ENCODE results near the gene RNF213.
"Not testable (repeated sequence)": the region's sequence is repeated elsewhere in the genome, so short reads cannot be mapped to it uniquely, and the experiment has no call there.

The RNF213 gene

GRCh38 chr17:80316431-80316830 is 55.8 kb downstream of the RNF213 start:
- ATAC-seq (peak; percentile 26), DNase-seq (no peak)
- peaks cover 60% of the 10 kb centered on the region for H3K36me3 Mint-ChIP-seq (ENCODE audit: low read depth)
- H3K4me1 Mint-ChIP-seq: peaks cover 8% of the 10 kb centered on the region
- H3K27ac Mint-ChIP-seq: peak overlapping the region; percentile 80
- H3K9me3 Mint-ChIP-seq: peaks cover 3% of the 10 kb centered on the region
- no peaks in the 10 kb centered on the region for H3K27me3 Mint-ChIP-seq
- H3K4me3 Mint-ChIP-seq: no peak overlapping the region

DNA sequence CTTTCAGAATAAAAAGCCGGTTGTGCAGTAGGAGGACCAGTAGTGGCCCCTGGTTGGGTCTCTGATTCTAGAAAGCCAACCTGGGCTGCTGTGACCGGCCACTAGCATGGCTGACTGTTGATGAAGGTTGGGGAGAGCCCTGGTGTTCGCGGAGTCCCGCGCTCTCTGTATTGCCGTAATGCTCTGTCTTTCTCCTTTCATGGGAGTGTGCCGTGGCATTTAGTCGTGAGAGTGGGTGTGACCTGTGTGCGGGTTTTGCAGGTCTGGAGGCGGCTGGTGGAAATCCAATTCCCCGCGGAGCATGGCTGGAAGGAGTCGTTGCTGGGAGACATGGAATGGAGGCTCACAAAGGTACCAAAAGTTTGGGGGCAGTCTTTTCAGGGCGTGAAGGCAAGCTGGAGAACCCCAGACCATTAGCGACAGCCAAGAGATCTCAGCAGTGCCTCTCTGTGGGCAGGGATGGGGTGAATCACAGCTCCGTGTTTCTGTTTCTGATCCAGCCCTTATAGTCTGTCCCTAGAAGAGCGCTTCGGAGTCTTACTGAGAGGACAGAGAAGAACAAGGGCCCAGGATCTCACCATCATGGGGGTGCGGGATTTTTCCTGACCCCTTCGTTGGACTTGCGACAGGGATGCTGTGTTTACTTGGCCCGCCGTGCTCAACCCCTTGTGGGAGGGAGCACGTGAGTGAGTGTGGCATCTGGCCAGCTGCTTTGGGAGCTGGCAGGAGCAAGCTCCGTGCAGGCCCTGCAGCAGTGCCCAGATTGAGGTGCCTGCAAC is 56.5 kb downstream of the RNF213 start:
- peaks cover 62% of the 10 kb centered on the region for H3K36me3 Mint-ChIP-seq (ENCODE audit: low read depth)

GRCh38 chr17:80317706-80317980 is 57.0 kb downstream of the RNF213 start:
- H3K27me3 Mint-ChIP-seq: no peaks in the 10 kb centered on the region
- H3K36me3 Mint-ChIP-seq (ENCODE audit: low read depth): peaks cover 67% of the 10 kb centered on the region
- no peak overlapping the region for H3K4me3 Mint-ChIP-seq
- DNase-seq (no peak), ATAC-seq (no peak)
- H3K4me1 Mint-ChIP-seq: peaks cover 8% of the 10 kb centered on the region
- H3K27ac Mint-ChIP-seq: no peak overlapping the region
- H3K9me3 Mint-ChIP-seq: peaks cover 5% of the 10 kb centered on the region

More for the DNA sequence above, 56.5 kb downstream of the RNF213 start:
- Mint-ChIP-seq H3K4me3 (no peak overlapping the region), H3K9me3 (peaks cover 5% of the 10 kb centered on the region), H3K27me3 (no peaks in the 10 kb centered on the region), H3K27ac (peak overlapping the region; percentile 80), H3K4me1 (peaks cover 8% of the 10 kb centered on the region)
- peak; percentile 25 for ATAC-seq
- DNase-seq: no peak

DNA sequence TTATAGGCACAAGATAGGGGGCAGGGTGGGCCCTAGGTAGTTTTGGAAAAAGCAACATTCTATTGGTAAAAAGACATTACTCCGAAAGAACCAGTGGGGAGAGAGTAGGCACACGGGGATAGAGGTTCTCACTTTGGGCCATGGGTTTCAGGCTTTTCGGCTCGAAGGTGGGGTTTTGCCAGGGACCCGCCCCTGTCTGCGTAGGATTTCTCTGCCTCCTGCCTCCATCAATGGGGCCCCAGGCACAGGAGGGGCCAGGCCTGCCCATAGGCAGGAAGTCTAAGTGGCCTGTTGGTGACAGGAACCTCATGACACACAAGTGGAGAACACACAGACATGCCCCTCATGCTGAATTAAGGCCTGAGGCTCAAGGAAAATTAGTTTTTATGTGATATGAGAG is 57.5 kb downstream of the RNF213 start:
- Mint-ChIP-seq H3K4me3 (no peak overlapping the region), H3K27ac (no peak overlapping the region), H3K36me3 (ENCODE audit: low read depth) (peaks cover 67% of the 10 kb centered on the region), H3K9me3 (peaks cover 5% of the 10 kb centered on the region), H3K27me3 (no peaks in the 10 kb centered on the region), H3K4me1 (peaks cover 8% of the 10 kb centered on the region)
- ATAC-seq: no peak
- DNase-seq: no peak

- Mint-ChIP-seq H3K27ac (peak overlapping the region; percentile 48), H3K4me3 (no peak overlapping the region)
Observed at GRCh38 chr17:80319262-80319998, 58.8 kb downstream of the RNF213 start.

DNA sequence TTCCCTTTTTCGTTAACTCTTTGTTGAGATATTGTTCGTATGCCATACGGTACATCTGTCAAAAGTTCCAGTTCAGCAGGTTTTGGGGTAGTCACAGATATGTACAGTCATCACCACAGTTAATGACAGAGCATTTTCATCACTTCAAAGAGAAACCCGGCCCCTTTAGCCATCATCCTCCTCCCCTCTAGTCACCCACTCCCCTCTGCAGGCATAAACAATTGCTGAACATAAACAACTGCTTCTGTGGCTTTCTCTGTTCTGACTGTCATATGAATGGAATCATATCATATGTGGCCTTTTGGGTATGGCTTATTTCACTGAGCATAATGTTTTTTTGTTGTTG is 59.3 kb downstream of the RNF213 start:
- ATAC-seq (no peak), DNase-seq (no peak)
- Mint-ChIP-seq H3K27ac (peak overlapping the region; percentile 48), H3K9me3 (peaks cover 5% of the 10 kb centered on the region), H3K4me1 (peaks cover 8% of the 10 kb centered on the region), H3K4me3 (no peak overlapping the region), H3K36me3 (ENCODE audit: low read depth) (peaks cover 79% of the 10 kb centered on the region), H3K27me3 (no peaks in the 10 kb centered on the region)

More at GRCh38 chr17:80319262-80319998, 58.8 kb downstream of the RNF213 start:
- no peak for ATAC-seq
- DNase-seq: no peak
- Mint-ChIP-seq H3K27me3 (no peaks in the 10 kb centered on the region), H3K4me1 (peaks cover 8% of the 10 kb centered on the region), H3K9me3 (peaks cover 5% of the 10 kb centered on the region), H3K36me3 (ENCODE audit: low read depth) (peaks cover 74% of the 10 kb centered on the region)

- Mint-ChIP-seq H3K36me3 (ENCODE audit: low read depth) (peaks cover 82% of the 10 kb centered on the region), H3K4me1 (peaks cover 8% of the 10 kb centered on the region), H3K27ac (no peak overlapping the region)
Observed at GRCh38 chr17:80320496-80320895, 59.8 kb downstream of the RNF213 start.

DNA sequence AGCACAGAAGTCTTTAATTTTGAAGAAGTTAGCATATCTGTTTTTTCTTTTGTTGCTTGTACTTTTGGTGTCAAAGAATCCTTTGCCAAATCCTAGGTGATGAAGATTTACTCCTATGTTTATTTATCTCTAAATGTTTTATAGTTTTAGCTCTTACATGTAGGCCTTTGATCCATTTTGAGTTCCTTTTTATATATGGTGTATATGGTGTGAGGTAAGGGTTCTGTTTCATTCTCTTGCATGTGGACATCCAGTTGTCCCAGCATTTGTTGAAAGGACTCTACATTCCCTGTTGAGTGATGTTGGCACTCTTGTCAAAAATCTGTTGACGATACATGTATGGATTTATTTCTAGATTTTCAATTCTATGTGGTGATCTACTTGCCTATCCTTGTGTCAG is 62.2 kb downstream of the RNF213 start:
- H3K9me3 Mint-ChIP-seq: peaks cover 5% of the 10 kb centered on the region
- DNase-seq: no peak
- no peaks in the 10 kb centered on the region for H3K4me1 Mint-ChIP-seq
- H3K4me3 Mint-ChIP-seq: no peak overlapping the region
- H3K36me3 Mint-ChIP-seq (ENCODE audit: low read depth): peaks cover 76% of the 10 kb centered on the region
- H3K27me3 Mint-ChIP-seq: no peaks in the 10 kb centered on the region
- ATAC-seq: no peak
- peak overlapping the region; percentile 28 for H3K27ac Mint-ChIP-seq

More at GRCh38 chr17:80320496-80320895, 59.8 kb downstream of the RNF213 start:
- DNase-seq (no peak), ATAC-seq (no peak)
- Mint-ChIP-seq H3K4me3 (no peak overlapping the region), H3K9me3 (peaks cover 5% of the 10 kb centered on the region), H3K27me3 (no peaks in the 10 kb centered on the region)

GRCh38 chr17:80323982-80324381 is 63.3 kb downstream of the RNF213 start:
- H3K4me1 Mint-ChIP-seq: peaks cover 3% of the 10 kb centered on the region

GRCh38 chr17:80327518-80327917 is 66.9 kb downstream of the RNF213 start:
- ATAC-seq: no peak
- DNase-seq: no peak
- Mint-ChIP-seq H3K4me3 (no peak overlapping the region), H3K27ac (no peak overlapping the region), H3K27me3 (no peaks in the 10 kb centered on the region), H3K9me3 (no peaks in the 10 kb centered on the region), H3K36me3 (ENCODE audit: low read depth) (peaks cover 75% of the 10 kb centered on the region), H3K4me1 (peaks cover 3% of the 10 kb centered on the region)

More at GRCh38 chr17:80323982-80324381, 63.3 kb downstream of the RNF213 start:
- H3K36me3 Mint-ChIP-seq (ENCODE audit: low read depth): peaks cover 82% of the 10 kb centered on the region
- no peak overlapping the region for H3K4me3 Mint-ChIP-seq
- H3K27ac Mint-ChIP-seq: peak overlapping the region; percentile 20
- H3K27me3 Mint-ChIP-seq: no peaks in the 10 kb centered on the region
- no peak for ATAC-seq
- no peak for DNase-seq
- H3K9me3 Mint-ChIP-seq: peaks cover 5% of the 10 kb centered on the region

GRCh38 chr17:80328634-80329380 is 68.2 kb downstream of the RNF213 start:
- DNase-seq: no peak
- Mint-ChIP-seq H3K4me1 (peaks cover 3% of the 10 kb centered on the region), H3K9me3 (no peaks in the 10 kb centered on the region), H3K36me3 (ENCODE audit: low read depth) (peaks cover 67% of the 10 kb centered on the region), H3K27me3 (no peaks in the 10 kb centered on the region), H3K4me3 (no peak overlapping the region), H3K27ac (peak overlapping the region; percentile 46)
- ATAC-seq: no peak

- not testable (repeated sequence) for H3K4me3 Mint-ChIP-seq, ATAC-seq, H3K27me3 Mint-ChIP-seq, H3K4me1 Mint-ChIP-seq, DNase-seq, H3K9me3 Mint-ChIP-seq
- Mint-ChIP-seq H3K36me3 (ENCODE audit: low read depth) (peaks cover 63% of the 10 kb centered on the region), H3K27ac (peak overlapping the region; percentile 46)
Observed at GRCh38 chr17:80329421-80329820, 68.8 kb downstream of the RNF213 start.

GRCh38 chr17:80330276-80330675 is 69.6 kb downstream of the RNF213 start:
- H3K4me1 Mint-ChIP-seq: peaks cover 3% of the 10 kb centered on the region
- no peaks in the 10 kb centered on the region for H3K27me3 Mint-ChIP-seq
- no peaks in the 10 kb centered on the region for H3K9me3 Mint-ChIP-seq
- no peak for ATAC-seq
- peak overlapping the region; percentile 4 for H3K27ac Mint-ChIP-seq
- DNase-seq: no peak
- H3K36me3 Mint-ChIP-seq (ENCODE audit: low read depth): peaks cover 59% of the 10 kb centered on the region
- no peak overlapping the region for H3K4me3 Mint-ChIP-seq

DNA sequence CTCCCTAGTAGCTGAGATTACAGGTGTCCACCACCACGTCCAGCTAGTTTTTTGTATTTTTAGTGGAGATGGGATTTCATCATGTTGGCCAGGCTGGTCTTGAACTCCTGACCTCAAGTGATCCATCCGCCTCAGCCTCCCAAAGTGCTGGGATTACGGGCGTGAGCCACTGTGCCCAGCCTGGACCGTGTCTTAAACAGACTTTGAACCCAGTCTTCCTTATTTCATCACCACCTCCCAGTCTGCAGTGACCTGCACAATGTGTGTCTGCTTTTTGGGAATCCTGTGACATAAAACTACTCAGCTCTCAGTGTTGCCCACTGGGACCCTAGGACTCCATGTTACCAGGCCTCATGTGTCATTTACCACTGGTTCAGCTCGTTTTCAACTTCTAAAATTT is 70.3 kb downstream of the RNF213 start:
- not testable (repeated sequence) for H3K27ac Mint-ChIP-seq, DNase-seq, H3K4me1 Mint-ChIP-seq, ATAC-seq, H3K9me3 Mint-ChIP-seq, H3K4me3 Mint-ChIP-seq, H3K27me3 Mint-ChIP-seq
- H3K36me3 Mint-ChIP-seq (ENCODE audit: low read depth): peaks cover 59% of the 10 kb centered on the region

DNA sequence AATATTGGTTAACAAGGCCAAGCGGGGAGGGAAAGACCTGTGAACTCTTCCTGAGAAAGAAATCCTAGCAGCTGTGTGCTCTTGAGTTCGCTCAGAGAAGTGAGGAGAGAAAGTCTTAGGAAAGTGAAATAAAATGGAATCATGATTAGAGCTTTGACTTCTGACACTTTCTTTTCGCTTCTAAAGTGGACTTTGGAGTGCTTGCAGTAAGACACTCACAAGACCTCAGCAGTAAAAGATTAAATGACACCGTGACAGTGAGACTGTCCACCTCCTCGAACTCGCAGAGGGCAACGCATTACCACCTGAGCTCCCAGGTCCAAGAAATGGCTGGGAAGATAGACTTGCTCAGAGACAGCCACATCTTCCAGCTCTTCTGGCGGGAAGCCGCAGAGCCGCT is 71.2 kb downstream of the RNF213 start:
- Mint-ChIP-seq H3K4me1 (peaks cover 3% of the 10 kb centered on the region), H3K27ac (peak overlapping the region; percentile 59), H3K27me3 (no peaks in the 10 kb centered on the region), H3K9me3 (no peaks in the 10 kb centered on the region), H3K36me3 (ENCODE audit: low read depth) (peaks cover 59% of the 10 kb centered on the region), H3K4me3 (no peak overlapping the region)
- no peak for DNase-seq
- no peak for ATAC-seq
